ENCODE data around the gene CAMKK2. TPM values are rescaled to one million over a fixed set of nuclear protein-coding genes. Genes with fewer than 3 reads are reported as not detected.
A peak's percentile ranks its signal among the peaks of the same experiment; 100 is the strongest.

Gene CAMKK2
- total RNA-seq, 1 experiment from 2014 or later: 34.0 TPM

DNA sequence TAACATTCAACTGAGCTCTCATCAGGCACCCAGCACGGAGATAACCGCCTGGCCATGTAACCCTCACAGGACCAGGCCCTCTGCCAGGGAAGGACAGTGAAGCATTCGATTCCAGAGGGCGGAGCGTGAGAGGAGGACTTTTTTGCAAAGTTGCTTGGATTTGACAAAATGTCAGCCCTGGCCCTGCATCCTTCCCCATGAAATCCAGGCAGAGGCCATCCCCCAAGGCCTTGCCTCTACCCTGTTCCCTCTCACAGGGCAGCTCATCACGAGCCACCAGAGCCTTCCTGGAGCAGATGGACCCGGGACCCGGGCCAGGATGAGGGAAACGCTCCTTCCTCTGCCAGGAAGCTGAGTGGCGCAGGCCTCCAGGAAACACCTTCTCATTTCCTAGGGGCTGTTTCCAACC lies 17.0 kb downstream of the CAMKK2 start:
- peaks cover 16% of the 10 kb centered on the region for H3K4me1 Mint-ChIP-seq (ENCODE audit: low read depth, unreplicated experiment)
- peaks cover 5% of the 10 kb centered on the region for H3K36me3 Mint-ChIP-seq (ENCODE audit: insufficient read depth, unreplicated experiment)
- TF ChIP-seq, protein P1, sequence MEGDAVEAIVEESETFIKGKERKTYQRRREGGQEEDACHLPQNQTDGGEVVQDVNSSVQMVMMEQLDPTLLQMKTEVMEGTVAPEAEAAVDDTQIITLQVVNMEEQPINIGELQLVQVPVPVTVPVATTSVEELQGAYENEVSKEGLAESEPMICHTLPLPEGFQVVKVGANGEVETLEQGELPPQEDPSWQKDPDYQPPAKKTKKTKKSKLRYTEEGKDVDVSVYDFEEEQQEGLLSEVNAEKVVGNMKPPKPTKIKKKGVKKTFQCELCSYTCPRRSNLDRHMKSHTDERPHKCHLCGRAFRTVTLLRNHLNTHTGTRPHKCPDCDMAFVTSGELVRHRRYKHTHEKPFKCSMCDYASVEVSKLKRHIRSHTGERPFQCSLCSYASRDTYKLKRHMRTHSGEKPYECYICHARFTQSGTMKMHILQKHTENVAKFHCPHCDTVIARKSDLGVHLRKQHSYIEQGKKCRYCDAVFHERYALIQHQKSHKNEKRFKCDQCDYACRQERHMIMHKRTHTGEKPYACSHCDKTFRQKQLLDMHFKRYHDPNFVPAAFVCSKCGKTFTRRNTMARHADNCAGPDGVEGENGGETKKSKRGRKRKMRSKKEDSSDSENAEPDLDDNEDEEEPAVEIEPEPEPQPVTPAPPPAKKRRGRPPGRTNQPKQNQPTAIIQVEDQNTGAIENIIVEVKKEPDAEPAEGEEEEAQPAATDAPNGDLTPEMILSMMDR (IDR thresholded peaks at IDR 0.05; ENCODE audit: unreplicated experiment): no peak
- no peaks in the 10 kb centered on the region for H3K27me3 Mint-ChIP-seq (ENCODE audit: unreplicated experiment)
- no peak for DNase-seq
- no peak overlapping the region for H3K27ac Mint-ChIP-seq (ENCODE audit: unreplicated experiment)
- no peak overlapping the region for H3K4me3 Mint-ChIP-seq (ENCODE audit: low read depth, unreplicated experiment)
- no TSS peak for BruUV-seq (replicated peaks)
- CTCF ChIA-PET: no interaction called here
- intact Hi-C loops (cut with micrococcal nuclease; ENCODE audit: unreplicated experiment): no loop called here
- H3K9me3 Mint-ChIP-seq (ENCODE audit: low read depth, unreplicated experiment): no peaks in the 10 kb centered on the region

DNA sequence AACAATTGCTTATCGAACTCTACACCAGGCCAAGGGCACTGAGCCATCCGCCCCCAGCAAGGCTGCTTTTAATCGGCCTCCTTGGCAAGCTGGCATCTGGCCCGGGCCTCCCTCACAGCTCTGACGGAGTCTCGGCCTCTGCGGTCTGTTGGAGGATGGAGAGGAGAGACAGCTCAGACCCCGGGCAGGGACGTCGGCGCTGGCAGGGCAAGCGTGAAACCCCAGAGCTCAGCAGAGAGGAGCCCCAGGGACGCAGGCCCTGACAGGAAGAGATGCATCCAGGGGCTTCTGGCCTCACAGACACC lies 17.5 kb downstream of the CAMKK2 start:
- no TSS peak for BruUV-seq (replicated peaks)
- TF ChIP-seq, protein P1 (IDR thresholded peaks at IDR 0.05; ENCODE audit: unreplicated experiment): no peak
- H3K4me3 Mint-ChIP-seq (ENCODE audit: low read depth, unreplicated experiment): no peak overlapping the region
- no peaks in the 10 kb centered on the region for H3K27me3 Mint-ChIP-seq (ENCODE audit: unreplicated experiment)
- peaks cover 10% of the 10 kb centered on the region for H3K36me3 Mint-ChIP-seq (ENCODE audit: insufficient read depth, unreplicated experiment)
- H3K4me1 Mint-ChIP-seq (ENCODE audit: low read depth, unreplicated experiment): peaks cover 16% of the 10 kb centered on the region
- peak; percentile 39 for DNase-seq
- H3K27ac Mint-ChIP-seq (ENCODE audit: unreplicated experiment): no peak overlapping the region
- no peaks in the 10 kb centered on the region for H3K9me3 Mint-ChIP-seq (ENCODE audit: low read depth, unreplicated experiment)
- CTCF ChIA-PET: no interaction called here
- intact Hi-C loops (cut with micrococcal nuclease; ENCODE audit: unreplicated experiment): no loop called here

DNA sequence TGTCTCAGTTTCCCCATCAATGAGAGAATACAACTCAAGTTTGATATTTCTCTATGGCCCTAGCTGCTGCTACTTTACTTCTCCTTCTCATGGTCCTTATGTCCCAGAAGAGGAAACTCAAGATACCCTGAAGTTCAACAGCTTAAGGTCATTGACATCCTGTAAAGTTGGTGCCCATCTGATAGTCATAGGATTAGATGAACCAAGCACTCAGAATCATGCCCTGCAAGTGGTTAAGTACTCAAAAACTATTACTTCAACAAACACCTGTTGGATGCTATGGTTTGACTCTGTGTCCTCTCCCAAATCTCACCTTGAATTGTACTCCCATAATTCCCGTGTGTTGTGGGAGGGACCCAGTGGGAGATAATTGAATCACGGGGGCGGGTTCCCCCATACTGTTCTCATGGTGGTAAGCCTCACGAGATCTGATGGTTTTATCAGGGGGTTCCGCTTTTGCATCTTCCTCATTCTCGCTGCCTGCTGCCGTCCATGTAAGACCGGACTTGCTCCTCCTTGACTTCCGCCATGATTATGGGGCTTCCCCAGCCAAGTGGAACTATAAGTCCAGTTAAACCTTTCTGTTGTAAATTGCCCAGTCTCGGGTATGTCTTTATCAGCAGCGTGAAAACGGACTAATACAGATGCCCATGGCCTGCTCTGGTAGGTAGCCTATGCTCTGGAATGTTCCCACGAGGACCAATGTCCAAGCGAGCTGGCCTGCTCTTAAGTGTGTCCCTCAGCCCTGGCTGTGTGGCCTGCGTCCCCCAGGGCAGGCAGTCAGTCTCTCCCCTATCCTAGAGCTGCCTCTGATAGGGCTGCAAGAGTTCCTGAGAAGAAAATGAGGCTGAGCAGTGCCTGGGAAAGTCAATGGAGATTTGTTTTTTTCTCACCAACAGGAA lies 18.1 kb downstream of the CAMKK2 start:
- H3K27ac Mint-ChIP-seq (ENCODE audit: unreplicated experiment): no peak overlapping the region
- BruUV-seq (replicated peaks): no TSS peak
- H3K27me3 Mint-ChIP-seq (ENCODE audit: unreplicated experiment): no peaks in the 10 kb centered on the region
- DNase-seq: no peak
- intact Hi-C loops (cut with micrococcal nuclease; ENCODE audit: unreplicated experiment): no loop called here
- no peaks in the 10 kb centered on the region for H3K9me3 Mint-ChIP-seq (ENCODE audit: low read depth, unreplicated experiment)
- TF ChIP-seq, protein P1 (IDR thresholded peaks at IDR 0.05; ENCODE audit: unreplicated experiment): no peak
- CTCF ChIA-PET: no interaction called here
- peaks cover 15% of the 10 kb centered on the region for H3K36me3 Mint-ChIP-seq (ENCODE audit: insufficient read depth, unreplicated experiment)
- H3K4me1 Mint-ChIP-seq (ENCODE audit: low read depth, unreplicated experiment): peaks cover 16% of the 10 kb centered on the region
- H3K4me3 Mint-ChIP-seq (ENCODE audit: low read depth, unreplicated experiment): no peak overlapping the region

DNA sequence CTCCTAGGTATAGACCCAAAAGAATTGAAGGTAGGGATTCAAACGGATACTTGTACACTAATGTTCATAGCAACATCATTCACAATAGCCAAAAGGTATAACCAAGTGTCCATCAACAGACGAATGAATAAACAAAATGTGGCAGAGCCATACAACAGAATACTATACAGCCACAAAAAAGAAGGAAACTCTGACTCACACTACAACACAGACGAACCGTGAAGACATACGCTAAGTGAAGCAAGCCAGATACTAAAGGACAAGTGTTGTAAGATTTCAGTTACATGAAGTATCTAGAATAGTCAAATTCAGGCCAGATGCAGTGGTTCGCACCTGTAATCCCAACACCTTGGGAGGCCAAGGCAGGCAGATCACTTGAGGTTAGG lies 19.1 kb downstream of the CAMKK2 start:
- CTCF ChIA-PET: interaction anchor here (0.7 to 0.8 kb wide), 2 partner anchors 13 to 177 kb away, joined by 3 to 10 read pairs; no protein-coding TSS in a partner anchor
- H3K4me3 Mint-ChIP-seq (ENCODE audit: low read depth, unreplicated experiment): no peak overlapping the region
- intact Hi-C loops (cut with micrococcal nuclease; ENCODE audit: unreplicated experiment): no loop called here
- no peaks in the 10 kb centered on the region for H3K27me3 Mint-ChIP-seq (ENCODE audit: unreplicated experiment)
- peaks cover 16% of the 10 kb centered on the region for H3K4me1 Mint-ChIP-seq (ENCODE audit: low read depth, unreplicated experiment)
- BruUV-seq (replicated peaks): no TSS peak
- no peaks in the 10 kb centered on the region for H3K9me3 Mint-ChIP-seq (ENCODE audit: low read depth, unreplicated experiment)
- DNase-seq: no peak
- TF ChIP-seq, protein P1 (IDR thresholded peaks at IDR 0.05; ENCODE audit: unreplicated experiment): no peak
- peak overlapping the region; percentile 68 for H3K27ac Mint-ChIP-seq (ENCODE audit: unreplicated experiment)
- H3K36me3 Mint-ChIP-seq (ENCODE audit: insufficient read depth, unreplicated experiment): peaks cover 15% of the 10 kb centered on the region
